Thoracic aorta (tissue), 2 donors: ENCODE measurements around the gene DPH1. TPM values are rescaled to one million over a fixed set of nuclear protein-coding genes. Genes with fewer than 3 reads are reported as not detected.

Experiments
- ATAC-seq: fragments of 150-250 bp; one replicate; pipeline ENCODE4 v1.8.0; 2017; ENCODE audit warnings: low read depth; ENCODE audit not compliant: insufficient number of reproducible peaks, low FRiP score
- DNase-seq: peaks from one replicate; pipeline ENCODE4 v3.0.0-alpha.2; 2020; ENCODE audit warnings: low spot score
- H3K27ac ChIP-seq, 2 donors: fragments of 200-600 bp; sonication (generic); 1 replicate in 1 of 2; 2 replicates in 1 of 2; pipeline ENCODE4 v1.5.1; 2016; ENCODE audit warnings: mild to moderate bottlenecking in 2 of 2, moderate library complexity in 2 of 2
- H3K27me3 ChIP-seq: fragments of 200-600 bp; sonication (generic); replicated peaks from 2 replicates; pipeline ENCODE4 v1.6.0; 2016; ENCODE audit warnings: mild to moderate bottlenecking; ENCODE audit not compliant: insufficient read depth
- H3K36me3 ChIP-seq: fragments of 200-600 bp; sonication (generic); one replicate; pipeline ENCODE4 v1.5.1; 2016
- H3K4me1 ChIP-seq, 2 donors: fragments of 200-600 bp; sonication (generic); 1 replicate in 1 of 2; 2 replicates in 1 of 2; pipeline versions ENCODE4 v1.5.1 to v1.6.0; 2016; ENCODE audit warnings: low read depth in 2 of 2, mild to moderate bottlenecking in 1 of 2; ENCODE audit not compliant: control insufficient read depth in 1 of 2
- H3K4me3 ChIP-seq: fragments of 200-600 bp; sonication (generic); 2 replicates; pipeline ENCODE4 v1.5.1; 2016; ENCODE audit warnings: mild to moderate bottlenecking
- H3K9me3 ChIP-seq: fragments of 200-600 bp; sonication (generic); 2 replicates; pipeline ENCODE4 v1.5.1; 2016
- CTCF ChIP-seq: fragments of 200-600 bp; sonication (generic); IDR thresholded peaks from one replicate; pipeline ENCODE4 v1.5.1; 2019; ENCODE audit warnings: antibody characterized with exemption
- total RNA-seq, 2 donors: library from RNA; depleted of rRNA; stranded (reverse); fragments of >200 nt; gene quantifications; one replicate each; pipeline versions ENCODE4 v1.1.0 to v1.2.3, GENCODE V29; 2016

DPH1 gene
- total RNA-seq, 2 donors from 2014 or later = 46.0 to 61.1 TPM

- TF ChIP-seq CTCF = no peak
- DNase-seq (no peak), ATAC-seq (peak; percentile 46)
- H3K4me3 ChIP-seq = peak overlapping the region; percentile 46
- H3K27ac ChIP-seq = peak overlapping the region; percentile 70 to 74
- H3K27me3 ChIP-seq = no peaks in the 10 kb centered on the region
- peaks cover 26 to 40% of the 10 kb centered on the region in 2 donors for H3K4me1 ChIP-seq
- H3K36me3 ChIP-seq = no peaks in the 10 kb centered on the region
- H3K9me3 ChIP-seq = no peaks in the 10 kb centered on the region
These were observed 30.2 kb upstream of the DPH1 start for GRCh38 chr17:1999557-2000251.

GRCh38 chr17:2002767-2003329 is 27.1 kb upstream of the DPH1 start:
- Histone ChIP-seq H3K27me3 (no peaks in the 10 kb centered on the region), H3K4me3 (no peak overlapping the region), H3K27ac (no peak overlapping the region), H3K4me1 (peaks cover 19 to 27% of the 10 kb centered on the region in 2 donors), H3K36me3 (no peaks in the 10 kb centered on the region), H3K9me3 (no peaks in the 10 kb centered on the region)
- TF ChIP-seq CTCF = no peak
- DNase-seq = no peak
- ATAC-seq = no peak

- no peak overlapping the region for H3K27ac ChIP-seq
- H3K36me3 ChIP-seq = no peaks in the 10 kb centered on the region
- H3K9me3 ChIP-seq = no peaks in the 10 kb centered on the region
- DNase-seq (no peak), ATAC-seq (no peak)
- H3K27me3 ChIP-seq = no peaks in the 10 kb centered on the region
- TF ChIP-seq CTCF = no peak
- peaks cover 17 to 23% of the 10 kb centered on the region in 2 donors for H3K4me1 ChIP-seq
- H3K4me3 ChIP-seq = no peak overlapping the region
These were observed 26.4 kb upstream of the DPH1 start for GRCh38 chr17:2003525-2003924.

GRCh38 chr17:2004435-2004952 is 25.5 kb upstream of the DPH1 start:
- Histone ChIP-seq H3K27ac (no peak overlapping the region), H3K36me3 (no peaks in the 10 kb centered on the region), H3K27me3 (no peaks in the 10 kb centered on the region), H3K4me3 (no peak overlapping the region), H3K4me1 (peaks cover 9 to 14% of the 10 kb centered on the region in 2 donors), H3K9me3 (no peaks in the 10 kb centered on the region)
- no peak for TF ChIP-seq CTCF
- no peak for ATAC-seq
- DNase-seq = no peak

GRCh38 chr17:2008332-2009126 is 21.4 kb upstream of the DPH1 start:
- no peak for ATAC-seq
- peaks cover 17 to 29% of the 10 kb centered on the region in 2 donors for H3K4me1 ChIP-seq
- TF ChIP-seq CTCF = no peak
- no peak overlapping the region for H3K27ac ChIP-seq
- H3K27me3 ChIP-seq = no peaks in the 10 kb centered on the region
- DNase-seq = no peak
- no peaks in the 10 kb centered on the region for H3K36me3 ChIP-seq
- H3K9me3 ChIP-seq = no peaks in the 10 kb centered on the region
- H3K4me3 ChIP-seq = no peak overlapping the region
